HG03460 (cell line): ENCODE measurements around the gene BTG4.

Source experiments
- ATAC-seq: cut with Tn5 transposase; IDR thresholded peaks from one replicate; pipeline ENCODE4 v1.9.1; 2021; ENCODE audit not compliant: unreplicated experiment

BTG4 gene

GRCh38 chr11:111538407-111539114, 26.4 kb upstream of the BTG4 start:
- ATAC-seq: no peak

- no peak for ATAC-seq
Measured at GRCh38 chr11:111537336-111537860, 25.2 kb upstream of the BTG4 start.

GRCh38 chr11:111535281-111535680, 23.1 kb upstream of the BTG4 start:
- ATAC-seq: no peak

- ATAC-seq: no peak
Measured at GRCh38 chr11:111532365-111532709, 20.2 kb upstream of the BTG4 start.

- ATAC-seq: peak; percentile 70
Measured at GRCh38 chr11:111531687-111532364, 19.6 kb upstream of the BTG4 start.

GRCh38 chr11:111531136-111531535, 18.9 kb upstream of the BTG4 start:
- ATAC-seq: no peak

GRCh38 chr11:111530091-111530490, 17.9 kb upstream of the BTG4 start:
- ATAC-seq: no peak

- ATAC-seq: no peak
Measured at GRCh38 chr11:111528557-111528956, 16.4 kb upstream of the BTG4 start.

GRCh38 chr11:111527279-111527678, 15.1 kb upstream of the BTG4 start:
- ATAC-seq: no peak

- ATAC-seq: no peak
Measured at GRCh38 chr11:111526501-111526900, 14.3 kb upstream of the BTG4 start.

GRCh38 chr11:111525456-111525855, 13.3 kb upstream of the BTG4 start:
- no peak for ATAC-seq

- no peak for ATAC-seq
Measured at GRCh38 chr11:111524056-111524455, 11.9 kb upstream of the BTG4 start.

GRCh38 chr11:111523343-111523742, 11.2 kb upstream of the BTG4 start:
- ATAC-seq: no peak

GRCh38 chr11:111522426-111522825, 10.2 kb upstream of the BTG4 start:
- no peak for ATAC-seq

- no peak for ATAC-seq
Measured at GRCh38 chr11:111521135-111521534, 8.9 kb upstream of the BTG4 start.

- ATAC-seq: no peak
Measured at GRCh38 chr11:111520560-111520959, 8.4 kb upstream of the BTG4 start.

GRCh38 chr11:111518668-111519067, 6.5 kb upstream of the BTG4 start:
- ATAC-seq: no peak

- no peak for ATAC-seq
Measured at GRCh38 chr11:111515591-111515990, 3.4 kb upstream of the BTG4 start.

- ATAC-seq: no peak
Measured at GRCh38 chr11:111514216-111515031, 2.2 kb upstream of the BTG4 start, which contains the start of gene HOATZ. TSS of gene HOATZ (plus strand) at chr11:111514778. CDS start at chr11:111514785, 7 bp downstream.

- no peak for ATAC-seq
Measured at GRCh38 chr11:111513240-111513605, 1.0 kb upstream of the BTG4 start.

GRCh38 chr11:111510311-111510710, 1.9 kb downstream of the BTG4 start:
- no peak for ATAC-seq

GRCh38 chr11:111502611-111503010, 9.6 kb downstream of the BTG4 start:
- no peak for ATAC-seq
